WERI-Rb-1 (cell line): ENCODE results near the gene CACNA1D.

Experiments used
- DNase-seq: peaks from one replicate; pipeline ENCODE4 v3.0.0-alpha.2; 2020
- H3K27ac ChIP-seq: fragments of 250-450 bp; sonication (Bioruptor Pico); 2 replicates; pipeline ENCODE4 v1.5.1; 2020; ENCODE audit warnings: mild to moderate bottlenecking, moderate library complexity
- H3K27me3 ChIP-seq: fragments of 250-450 bp; sonication (Bioruptor Pico); 2 replicates; pipeline ENCODE4 v1.5.1; 2021; ENCODE audit warnings: mild to moderate bottlenecking, low read depth, moderate library complexity; ENCODE audit not compliant: insufficient read depth, severe bottlenecking
- H3K36me3 ChIP-seq: fragments of 250-450 bp; sonication (Bioruptor Pico); 2 replicates; pipeline ENCODE4 v1.5.1; 2020; ENCODE audit warnings: mild to moderate bottlenecking, moderate library complexity
- H3K4me3 ChIP-seq: 2 replicates; pipeline ENCODE4 v1.5.1; 2011; ENCODE audit warnings: low read depth, mild to moderate bottlenecking, control low read depth, low read length
- H3K9me3 ChIP-seq: fragments of 250-450 bp; sonication (Bioruptor Pico); 2 replicates; pipeline ENCODE4 v1.5.1; 2021; ENCODE audit warnings: mild to moderate bottlenecking, moderate library complexity; ENCODE audit not compliant: severe bottlenecking
- CTCF ChIP-seq: IDR thresholded peaks from 2 replicates; pipeline ENCODE4 v1.5.1; 2011; ENCODE audit warnings: low read depth, mild to moderate bottlenecking, control low read depth, inconsistent platforms, low read length

CACNA1D gene

DNA sequence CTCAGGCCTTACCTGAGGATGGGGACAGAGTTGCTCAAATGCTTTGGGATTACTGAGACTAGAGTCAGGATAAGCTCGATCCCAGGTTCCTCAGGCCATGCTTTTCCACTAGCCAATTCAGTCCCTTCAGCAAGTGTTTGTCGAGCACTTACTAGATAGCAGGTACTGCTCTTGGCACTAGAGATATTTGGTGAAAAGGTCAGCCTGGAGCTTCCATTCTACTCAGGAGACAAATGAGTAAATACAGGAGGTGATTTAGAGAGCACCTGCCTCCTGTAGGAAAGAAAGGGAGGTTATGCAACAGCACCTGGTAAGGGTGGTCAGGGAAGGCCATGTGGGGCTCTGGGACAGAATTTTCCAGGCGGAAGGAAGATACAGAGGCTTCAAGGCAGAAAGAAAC is 99.9 kb downstream of the CACNA1D start:
- H3K36me3 ChIP-seq: no peaks in the 10 kb centered on the region
- no peak overlapping the region for H3K4me3 ChIP-seq
- no peak for DNase-seq
- H3K27ac ChIP-seq: no peak overlapping the region
- H3K27me3 ChIP-seq: no peaks in the 10 kb centered on the region
- TF ChIP-seq CTCF: no peak
- no peaks in the 10 kb centered on the region for H3K9me3 ChIP-seq

DNA sequence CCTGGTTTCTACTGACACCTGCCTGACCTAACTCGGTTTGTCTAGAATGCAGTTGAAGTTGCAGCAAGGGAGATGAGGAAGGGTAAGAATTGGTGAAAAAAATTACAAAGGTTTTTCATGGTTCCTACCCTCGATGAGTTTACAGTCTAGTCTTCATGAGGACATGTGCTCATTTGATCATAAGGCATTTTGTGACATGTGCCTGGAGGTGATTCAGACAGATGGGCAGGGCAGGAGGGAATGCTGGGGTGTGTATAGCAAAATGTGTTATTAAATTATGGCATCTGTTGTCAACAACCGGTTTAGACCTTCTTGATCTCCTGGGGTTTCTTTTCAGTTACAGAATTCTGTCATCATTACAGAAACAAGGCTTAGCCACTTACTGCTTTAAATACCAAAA is 101.2 kb downstream of the CACNA1D start:
- DNase-seq: no peak
- no peaks in the 10 kb centered on the region for H3K36me3 ChIP-seq
- H3K4me3 ChIP-seq: no peak overlapping the region
- no peak for TF ChIP-seq CTCF
- no peaks in the 10 kb centered on the region for H3K27me3 ChIP-seq
- H3K27ac ChIP-seq: no peak overlapping the region
- no peaks in the 10 kb centered on the region for H3K9me3 ChIP-seq

DNA sequence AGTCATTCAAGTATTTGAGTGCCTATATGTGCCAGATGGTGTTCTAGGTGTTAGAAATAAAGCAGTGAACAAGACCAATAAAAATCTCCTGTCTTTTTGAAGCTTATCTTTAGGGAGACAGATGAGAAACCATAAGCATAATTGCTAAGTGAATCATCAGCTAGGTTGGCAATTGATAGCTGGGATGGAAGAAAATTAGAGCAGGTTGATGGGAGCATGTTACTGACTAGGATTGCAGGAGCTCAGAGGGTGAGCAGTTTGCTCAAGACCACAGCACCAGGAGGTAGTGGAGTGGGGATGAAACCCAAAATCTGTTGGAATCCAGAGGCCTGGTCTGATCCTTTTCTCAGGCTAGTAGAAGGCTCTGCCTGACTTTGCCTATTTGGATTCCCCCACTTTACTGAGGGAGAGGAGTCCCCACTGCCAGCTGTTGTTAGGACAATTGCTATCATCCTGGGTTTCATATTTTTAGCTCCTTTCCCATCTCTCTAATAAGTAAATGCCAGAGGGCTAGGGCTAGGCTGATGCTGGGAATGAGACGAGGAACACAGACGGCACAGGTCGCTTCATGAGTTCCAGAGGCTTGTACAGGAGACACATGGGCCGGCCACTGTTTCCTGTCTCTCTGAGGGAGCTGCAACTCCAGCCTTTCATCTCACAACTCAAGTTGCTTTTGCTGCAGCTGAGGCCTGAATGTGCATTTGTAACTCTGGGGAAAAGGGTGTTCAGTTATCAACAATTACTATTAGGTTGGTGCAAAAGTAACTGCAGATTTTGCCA is 102.9 kb downstream of the CACNA1D start:
- no peak overlapping the region for H3K4me3 ChIP-seq
- no peaks in the 10 kb centered on the region for H3K9me3 ChIP-seq
- H3K27me3 ChIP-seq: no peaks in the 10 kb centered on the region
- no peak for TF ChIP-seq CTCF
- DNase-seq: no peak
- no peaks in the 10 kb centered on the region for H3K36me3 ChIP-seq
- H3K27ac ChIP-seq: no peak overlapping the region

- no peak overlapping the region for H3K4me3 ChIP-seq
- H3K36me3 ChIP-seq: no peaks in the 10 kb centered on the region
- no peak overlapping the region for H3K27ac ChIP-seq
- TF ChIP-seq CTCF: no peak
- no peak for DNase-seq
- H3K9me3 ChIP-seq: no peaks in the 10 kb centered on the region
- no peaks in the 10 kb centered on the region for H3K27me3 ChIP-seq
Measured at GRCh38 chr3:53599771-53600170, 105.4 kb downstream of the CACNA1D start.

DNA sequence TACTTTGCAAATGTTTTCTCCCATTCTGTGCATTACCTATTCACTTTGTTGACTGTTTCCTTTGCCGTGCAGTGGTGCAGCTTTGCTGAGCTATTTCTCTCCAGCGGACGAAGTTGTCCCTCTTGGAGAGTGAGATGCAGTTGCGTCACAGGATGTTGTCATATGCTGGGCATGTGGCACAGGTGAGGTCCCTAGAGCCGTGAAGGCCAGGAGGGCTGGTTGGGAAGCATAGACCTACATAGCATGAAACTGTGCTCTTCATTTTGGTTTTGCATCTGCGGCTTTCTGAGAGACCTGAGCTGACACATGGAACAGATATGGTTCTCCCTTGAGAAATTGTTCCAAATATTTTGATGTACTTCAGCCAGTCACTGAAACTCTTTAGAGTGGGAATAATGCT is 108.5 kb downstream of the CACNA1D start:
- H3K27ac ChIP-seq: no peak overlapping the region
- H3K27me3 ChIP-seq: no peaks in the 10 kb centered on the region
- TF ChIP-seq CTCF: no peak
- peaks cover 4% of the 10 kb centered on the region for H3K9me3 ChIP-seq
- DNase-seq: no peak
- H3K36me3 ChIP-seq: no peaks in the 10 kb centered on the region
- H3K4me3 ChIP-seq: no peak overlapping the region

GRCh38 chr3:53604232-53604631 is 109.8 kb downstream of the CACNA1D start:
- Histone ChIP-seq H3K27me3 (no peaks in the 10 kb centered on the region), H3K27ac (no peak overlapping the region), H3K9me3 (peaks cover 4% of the 10 kb centered on the region), H3K36me3 (no peaks in the 10 kb centered on the region), H3K4me3 (no peak overlapping the region)
- TF ChIP-seq CTCF: no peak
- DNase-seq: no peak
